Left hindlimb (tissue), 1 donor: Measurements from ENCODE around the gene DNAJC12.

Experiments
- DNase-seq: peaks from one replicate; pipeline ENCODE4 v3.0.0-alpha.2; 2018

Gene DNAJC12

DNA sequence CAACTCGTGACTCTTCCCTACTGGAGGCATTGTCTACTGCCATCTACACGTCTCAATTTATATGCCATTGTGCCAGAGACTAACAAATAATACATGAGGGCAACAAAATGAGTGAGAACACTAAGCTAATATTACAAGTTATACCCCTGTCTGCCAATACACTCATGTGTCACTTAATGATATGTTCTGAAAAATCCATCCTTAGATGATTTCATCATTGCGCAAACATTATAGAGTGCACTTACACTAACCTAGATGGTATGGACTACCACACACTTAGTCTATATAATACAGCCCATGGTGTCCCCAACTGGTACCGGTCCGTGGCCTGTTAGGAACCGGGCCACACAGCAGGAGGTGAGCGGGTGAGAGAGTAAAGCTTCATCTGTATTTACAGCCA lies 77.7 kb downstream of the DNAJC12 start:
- DNase-seq, result no peak
